HFFc6 (cell line): ENCODE results near the gene PCBP2. TPM values are rescaled to one million over a fixed set of nuclear protein-coding genes. Genes with fewer than 3 reads are reported as not detected.

ENCODE experiments used
- DNase-seq: peaks from one replicate; pipeline ENCODE4 v3.0.0-alpha.2; 2018
- H3K27ac Mint-ChIP-seq: 2 replicates; pipeline ENCODE4 v1.8.0; 2020; ENCODE audit warnings: mild to moderate bottlenecking, mixed read lengths
- H3K27me3 Mint-ChIP-seq: 2 replicates; pipeline ENCODE4 v1.8.0; 2021; ENCODE audit warnings: mild to moderate bottlenecking, moderate library complexity, mixed read lengths; ENCODE audit not compliant: insufficient read depth
- H3K36me3 Mint-ChIP-seq: 2 replicates; pipeline ENCODE4 v1.8.0; 2021; ENCODE audit warnings: low read depth, mixed read lengths
- H3K4me1 Mint-ChIP-seq: 2 replicates; pipeline ENCODE4 v1.8.0; 2020; ENCODE audit warnings: low read depth, mixed read lengths
- H3K4me3 Mint-ChIP-seq: 2 replicates; pipeline ENCODE4 v1.8.0; 2020; ENCODE audit warnings: mild to moderate bottlenecking, moderate library complexity, mixed read lengths
- H3K9me3 Mint-ChIP-seq: 2 replicates; pipeline ENCODE4 v1.8.0; 2020; ENCODE audit warnings: mild to moderate bottlenecking, mixed read lengths
- total RNA-seq, 6 experiments: library from RNA; stranded (reverse); fragmentation: NEBNext Ultra II Directional; extraction: Animal tissue kit (Norgen Biotek cat#: 25700); gene quantifications; 2 replicates in 1 of 6; 3 replicates in 5 of 6; pipeline ENCODE4 v1.2.3, GENCODE V29; 2021
- TF ChIP-seq, protein P1 (sequence below): fragments of 200-600 bp; sonication (generic); IDR thresholded peaks from 2 replicates; pipeline ENCODE4 v1.5.0; 2021; ENCODE audit warnings: antibody characterized with exemption, mild to moderate bottlenecking

The PCBP2 gene
- total RNA-seq, 6 experiments from 2014 or later, result 763 to 969 (median 874) TPM

DNA sequence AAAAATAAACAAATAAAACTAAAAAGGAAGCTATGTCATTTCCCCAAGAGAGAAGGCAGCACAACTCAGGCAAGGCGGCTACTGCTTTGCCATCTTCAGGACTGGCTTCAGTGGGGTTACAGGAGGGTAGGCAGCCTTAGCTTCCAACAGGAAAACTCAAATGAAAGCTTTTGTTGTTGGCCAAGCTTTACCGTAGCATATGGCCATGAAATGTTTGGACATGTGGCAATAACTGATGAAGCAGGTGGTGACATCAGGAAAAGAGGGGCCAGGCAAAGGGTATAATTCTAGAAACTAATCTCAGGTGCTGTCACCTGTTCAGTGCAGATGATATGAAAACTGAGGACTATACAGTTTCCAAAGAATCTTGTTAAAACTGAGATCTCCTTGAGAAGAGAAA, 78.2 kb downstream of the PCBP2 start:
- Mint-ChIP-seq H3K4me1 (peaks cover 17% of the 10 kb centered on the region), H3K4me3 (no peak overlapping the region), H3K9me3 (no peaks in the 10 kb centered on the region), H3K27ac (peak overlapping the region; percentile 82; the same call in 1 of the 2 replicates), H3K27me3 (no peaks in the 10 kb centered on the region; the same call in 1 of the 2 replicates), H3K36me3 (peaks cover 42% of the 10 kb centered on the region)
- DNase-seq, result no peak
- TF ChIP-seq, protein P1, sequence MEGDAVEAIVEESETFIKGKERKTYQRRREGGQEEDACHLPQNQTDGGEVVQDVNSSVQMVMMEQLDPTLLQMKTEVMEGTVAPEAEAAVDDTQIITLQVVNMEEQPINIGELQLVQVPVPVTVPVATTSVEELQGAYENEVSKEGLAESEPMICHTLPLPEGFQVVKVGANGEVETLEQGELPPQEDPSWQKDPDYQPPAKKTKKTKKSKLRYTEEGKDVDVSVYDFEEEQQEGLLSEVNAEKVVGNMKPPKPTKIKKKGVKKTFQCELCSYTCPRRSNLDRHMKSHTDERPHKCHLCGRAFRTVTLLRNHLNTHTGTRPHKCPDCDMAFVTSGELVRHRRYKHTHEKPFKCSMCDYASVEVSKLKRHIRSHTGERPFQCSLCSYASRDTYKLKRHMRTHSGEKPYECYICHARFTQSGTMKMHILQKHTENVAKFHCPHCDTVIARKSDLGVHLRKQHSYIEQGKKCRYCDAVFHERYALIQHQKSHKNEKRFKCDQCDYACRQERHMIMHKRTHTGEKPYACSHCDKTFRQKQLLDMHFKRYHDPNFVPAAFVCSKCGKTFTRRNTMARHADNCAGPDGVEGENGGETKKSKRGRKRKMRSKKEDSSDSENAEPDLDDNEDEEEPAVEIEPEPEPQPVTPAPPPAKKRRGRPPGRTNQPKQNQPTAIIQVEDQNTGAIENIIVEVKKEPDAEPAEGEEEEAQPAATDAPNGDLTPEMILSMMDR, result no peak

Other genes starting within 250 kb of the PCBP2 start
- 1 to 10 TPM in 3 of 6 experiments, under 1 TPM in 3; 0.35 to 1.5 (median 0.93) TPM for gene ITGB7, start 244.9 kb upstream of the PCBP2 start, total RNA-seq
- gene RARG, start 219.9 kb upstream of the PCBP2 start, total RNA-seq, result 10 to 100 TPM; 47.2 to 80.5 (median 71.0) TPM
- gene ESPL1, start 183.8 kb upstream of the PCBP2 start, total RNA-seq, result 10 to 100 TPM in 5 of 6 experiments, 1 to 10 TPM in 1; 7.0 to 16.1 (median 14.1) TPM
- 100 to 1,000 TPM; 502 to 568 (median 534) TPM for gene PFDN5, start 156.6 kb upstream of the PCBP2 start, total RNA-seq
- gene MYG1, start 152.4 kb upstream of the PCBP2 start, total RNA-seq, result 10 to 100 TPM; 59.8 to 76.0 (median 68.3) TPM
- gene AAAS, start 130.5 kb upstream of the PCBP2 start, total RNA-seq, result 10 to 100 TPM; 44.0 to 63.5 (median 54.0) TPM
- gene SP7, start 115.7 kb upstream of the PCBP2 start, total RNA-seq, result not detected
- 10 to 100 TPM; 38.2 to 51.8 (median 43.5) TPM for gene SP1, start 71.9 kb upstream of the PCBP2 start, total RNA-seq
- gene AMHR2, start 28.2 kb upstream of the PCBP2 start, total RNA-seq, result not detected
- 100 to 1,000 TPM; 122 to 188 (median 165) TPM for gene PRR13, start 10.4 kb upstream of the PCBP2 start, total RNA-seq
- 10 to 100 TPM; 21.2 to 26.5 (median 23.5) TPM for gene MAP3K12, start 47.4 kb downstream of the PCBP2 start, total RNA-seq
- gene TARBP2, start 49.2 kb downstream of the PCBP2 start, total RNA-seq, result 10 to 100 TPM; 35.1 to 41.7 (median 37.1) TPM
- not detected for gene NPFF, start 55.4 kb downstream of the PCBP2 start, total RNA-seq
- gene ATF7, start 174.3 kb downstream of the PCBP2 start, total RNA-seq, result 10 to 100 TPM; 23.6 to 32.1 (median 29.8) TPM
- gene ATP5MC2, start 224.0 kb downstream of the PCBP2 start, total RNA-seq, result 100 to 1,000 TPM; 257 to 366 (median 308) TPM